ENCODE measurements around the gene JMJD4.
"Not testable (repeated sequence)": the region's sequence is repeated elsewhere in the genome, so short reads cannot be mapped to it uniquely, and the experiment has no call there.

JMJD4 gene

DNA sequence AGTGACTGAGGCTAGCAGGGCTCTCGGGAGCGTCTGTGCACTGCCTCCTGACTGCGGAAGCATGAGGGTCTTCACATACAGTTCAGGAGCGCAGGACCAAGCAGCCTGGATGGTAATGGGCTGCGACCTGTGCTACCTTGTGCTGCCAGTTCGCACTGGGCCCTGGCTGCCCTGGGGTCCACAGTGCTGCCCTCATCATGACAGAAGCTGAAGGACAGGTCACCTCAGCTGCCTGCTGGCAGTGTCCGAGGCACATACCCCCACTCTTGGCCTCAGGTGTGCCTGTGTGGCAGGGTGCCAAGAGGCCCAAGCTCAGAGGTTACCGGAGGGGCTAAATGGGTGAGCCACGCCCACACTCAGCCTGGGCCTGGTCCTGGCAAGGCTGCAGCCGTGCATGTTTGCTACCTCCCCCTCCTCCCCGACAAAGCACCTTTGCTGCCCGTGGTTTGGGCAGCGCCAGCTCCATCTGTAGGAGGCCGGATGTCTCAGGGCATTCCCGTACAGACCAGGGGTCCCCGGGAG is 4.4 kb downstream of the JMJD4 start:
- DNase-seq = no peak

DNA sequence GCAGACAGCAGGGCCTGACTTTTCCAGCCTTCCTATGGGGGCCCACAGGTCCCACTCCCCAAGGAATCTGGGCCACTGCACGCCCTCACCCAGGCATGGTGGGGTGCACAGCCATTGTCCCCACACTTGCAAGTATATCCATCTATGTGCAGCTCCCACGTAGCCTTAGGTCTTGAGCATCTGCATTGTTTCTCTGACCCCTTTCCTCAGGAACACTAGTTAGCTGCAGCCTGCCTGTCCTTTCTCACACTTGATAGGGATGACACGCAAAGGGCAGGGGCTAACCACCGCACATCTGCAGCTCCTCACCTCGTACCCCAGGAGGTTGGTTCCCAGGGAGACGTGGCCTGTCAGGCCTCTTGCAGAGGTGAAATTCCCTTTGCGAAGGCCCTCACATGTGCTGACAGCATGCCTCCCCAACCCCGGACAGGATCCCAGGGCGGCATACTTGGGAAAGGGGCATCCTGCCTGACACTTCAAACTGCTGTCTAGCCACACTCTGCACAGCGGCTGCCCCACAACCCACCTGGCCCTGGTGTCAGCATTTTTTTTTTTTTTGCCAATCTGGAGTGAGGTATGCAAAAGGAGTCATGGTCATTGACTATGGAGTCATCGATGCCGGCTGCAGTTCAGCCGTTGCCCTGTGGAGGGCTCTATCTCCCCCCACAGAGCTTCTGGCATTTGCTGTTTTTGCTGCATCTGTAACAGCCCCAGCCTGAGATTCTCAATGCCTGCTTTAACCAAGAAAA is 5.0 kb downstream of the JMJD4 start:
- DNase-seq = no peak

DNA sequence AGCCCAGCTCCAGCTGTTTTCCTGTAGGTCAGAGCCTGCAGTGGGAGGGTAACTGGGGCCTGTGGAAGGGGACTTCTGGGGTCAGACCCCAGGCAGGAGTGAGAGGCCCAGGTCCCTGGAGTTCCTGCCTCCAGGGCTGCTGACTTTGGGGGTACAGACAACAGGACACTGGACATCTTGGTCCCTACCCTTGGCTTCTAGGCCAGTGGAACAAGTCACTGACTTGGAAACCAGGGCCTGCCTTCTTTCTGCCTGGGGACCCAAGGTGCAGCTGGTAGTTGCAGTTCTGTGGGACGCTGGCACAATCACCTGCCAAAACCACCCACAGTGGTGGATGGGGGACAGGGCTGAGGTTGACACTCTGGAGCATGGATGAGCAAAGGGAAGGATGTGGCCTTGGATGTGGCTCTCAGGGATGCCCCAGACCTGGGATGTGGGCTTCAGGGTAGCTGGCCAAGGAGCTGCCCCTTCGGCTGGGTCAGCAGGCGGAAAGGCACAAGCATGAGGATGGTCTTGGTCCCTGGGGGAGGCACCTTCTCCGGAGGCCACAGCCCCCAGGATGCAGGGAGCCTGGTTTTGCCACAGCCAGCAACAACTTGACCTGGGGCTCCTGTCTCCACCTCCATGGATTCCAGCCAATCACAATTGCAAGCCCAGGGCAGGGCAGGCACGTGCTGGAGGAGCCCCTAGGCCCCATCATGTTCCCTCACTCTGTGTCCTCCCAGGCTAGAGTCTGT is 5.8 kb downstream of the JMJD4 start:
- DNase-seq = no peak

DNA sequence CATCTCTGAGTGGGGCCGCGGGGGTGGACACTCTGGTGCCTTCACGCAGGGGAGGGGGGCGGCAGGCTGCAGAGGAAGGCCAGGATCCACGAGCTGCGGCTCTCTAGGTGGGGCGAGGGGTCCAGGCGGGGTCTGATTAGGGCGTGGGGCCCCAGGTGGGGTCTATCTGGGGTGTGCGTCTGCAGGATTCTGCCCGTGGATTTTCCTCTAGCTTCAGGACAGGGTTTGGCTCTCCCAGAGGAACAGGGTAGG is 6.3 kb downstream of the JMJD4 start:
- no peak for DNase-seq

DNA sequence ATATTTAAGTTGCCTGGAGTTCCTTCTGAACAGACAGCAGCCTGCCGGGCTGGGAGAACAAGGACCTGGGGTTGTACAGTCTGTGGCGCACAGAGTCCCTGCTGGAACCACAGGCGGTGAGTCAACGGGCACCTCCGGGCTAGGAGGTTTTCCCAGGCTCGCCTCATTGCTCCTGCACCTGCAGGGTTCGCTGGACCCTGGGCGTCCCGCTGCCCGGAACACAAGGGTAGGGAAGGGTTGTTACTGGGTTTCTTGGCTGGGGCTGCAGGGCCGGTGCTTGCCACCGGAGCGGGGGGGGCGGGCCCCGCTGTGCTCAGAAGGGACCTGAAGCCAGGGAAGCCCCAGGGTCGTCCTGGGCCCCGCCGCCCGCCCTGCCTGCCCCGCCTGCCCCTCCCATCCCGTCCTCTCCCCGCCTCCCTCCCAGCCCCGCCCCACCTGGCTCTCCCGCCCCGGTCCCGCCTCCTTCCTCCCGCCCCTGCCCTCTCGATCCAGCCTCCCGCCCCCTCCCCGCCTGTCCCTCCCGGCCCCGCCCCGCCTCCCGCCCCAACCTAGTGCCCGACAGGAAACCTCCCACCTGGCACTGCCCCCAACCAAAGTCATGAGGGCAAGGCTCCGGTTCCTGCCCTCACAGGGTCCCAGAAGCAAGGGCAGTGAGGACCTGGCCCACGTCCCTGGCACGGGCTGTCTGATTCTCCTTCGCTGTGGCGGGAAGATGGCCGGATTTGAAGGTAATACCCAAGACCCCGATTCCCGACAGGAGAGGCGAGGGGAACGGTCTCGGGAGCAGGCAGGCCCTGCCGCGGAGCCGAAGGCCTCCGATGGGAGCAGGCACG is 6.8 kb downstream of the JMJD4 start:
- peak; percentile 54 for DNase-seq

DNA sequence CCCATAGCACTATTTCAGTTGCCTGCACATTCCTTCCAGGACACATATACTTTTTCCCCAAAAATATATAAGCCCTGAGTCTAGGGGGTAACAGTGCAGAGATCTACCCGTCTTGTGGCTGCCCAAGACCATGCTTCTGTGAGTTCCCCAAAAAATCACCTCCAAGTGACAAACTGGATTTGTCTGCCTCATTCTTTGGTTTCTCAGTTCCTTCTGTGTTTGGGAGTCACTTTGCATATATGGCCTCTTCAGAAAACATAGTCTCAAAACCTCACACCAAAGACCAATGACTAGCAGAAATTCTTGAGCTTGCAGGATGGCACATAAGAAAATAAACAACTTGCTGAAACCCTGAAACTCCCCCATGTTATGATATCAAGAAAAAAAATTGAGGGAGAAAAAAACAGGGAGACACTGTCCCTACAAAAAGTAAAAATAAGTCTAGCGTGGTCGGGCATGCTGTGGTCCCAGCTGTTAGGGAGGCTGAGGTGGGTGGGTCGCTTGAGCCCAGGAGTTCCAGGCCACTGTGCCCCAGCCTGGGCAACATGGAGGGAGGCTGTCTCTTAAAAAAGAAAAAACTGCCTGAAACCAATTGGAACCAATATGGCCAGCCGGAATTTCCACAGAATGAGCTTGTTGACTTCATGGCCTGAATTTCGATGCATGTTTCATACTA is 8.0 kb downstream of the JMJD4 start:
- no peak for DNase-seq

DNA sequence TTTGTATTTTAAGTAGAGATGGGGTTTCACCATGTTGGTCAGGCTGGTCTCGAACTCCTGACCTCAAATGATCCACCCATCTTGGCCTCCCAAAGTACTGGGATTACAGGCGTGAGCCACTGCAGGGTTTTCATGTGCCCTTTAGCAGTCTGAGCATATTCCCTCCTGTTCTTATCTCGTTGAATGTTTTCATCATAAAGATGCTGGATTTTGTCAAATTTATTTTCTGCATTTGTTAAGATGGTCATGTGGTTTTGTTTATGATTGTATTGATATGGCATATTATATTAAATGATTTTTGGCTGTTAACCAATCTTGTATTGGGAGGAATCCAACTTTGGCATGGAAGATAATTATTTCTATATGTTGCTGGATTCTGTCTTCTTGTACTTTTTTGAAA is 8.8 kb downstream of the JMJD4 start:
- no peak for DNase-seq

DNA sequence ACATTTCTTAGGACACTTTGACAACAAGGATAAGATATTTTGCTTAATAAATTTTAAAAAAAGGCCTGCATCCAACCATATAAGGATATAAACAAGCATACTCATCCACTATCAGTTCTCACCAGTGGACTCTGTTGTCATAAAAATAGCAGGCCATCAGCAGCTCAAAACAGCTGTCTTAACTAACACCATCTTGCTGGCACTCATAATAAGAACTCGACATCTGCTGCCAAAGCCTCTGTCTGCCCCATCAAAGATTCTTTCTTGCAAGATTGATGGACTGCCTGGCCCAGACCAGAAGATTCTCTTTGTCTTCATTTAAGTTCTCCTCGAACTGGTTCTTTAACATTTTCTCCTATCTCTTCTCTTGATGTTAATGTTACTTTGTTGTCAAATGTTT is 10.1 kb downstream of the JMJD4 start:
- no peak for DNase-seq

DNA sequence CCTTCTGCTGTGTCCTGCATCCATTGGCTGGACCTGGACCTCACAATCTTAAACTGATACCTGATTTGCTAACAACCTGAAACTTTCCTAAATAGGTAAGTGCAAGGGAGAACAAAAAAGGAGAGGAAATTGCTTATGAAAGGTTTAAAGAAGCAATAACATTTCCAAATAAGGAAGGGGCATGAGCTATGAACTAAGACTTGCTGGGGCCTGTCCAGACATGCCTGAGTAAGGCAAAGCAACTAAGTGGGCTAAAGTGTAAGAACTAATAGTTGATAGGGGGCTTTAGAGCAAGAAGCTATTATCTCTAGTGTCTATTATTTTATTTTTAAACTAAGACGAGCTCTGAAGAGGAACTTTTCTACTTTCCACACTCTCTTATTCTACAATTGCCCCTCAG is 11.6 kb downstream of the JMJD4 start:
- DNase-seq = no peak

DNA sequence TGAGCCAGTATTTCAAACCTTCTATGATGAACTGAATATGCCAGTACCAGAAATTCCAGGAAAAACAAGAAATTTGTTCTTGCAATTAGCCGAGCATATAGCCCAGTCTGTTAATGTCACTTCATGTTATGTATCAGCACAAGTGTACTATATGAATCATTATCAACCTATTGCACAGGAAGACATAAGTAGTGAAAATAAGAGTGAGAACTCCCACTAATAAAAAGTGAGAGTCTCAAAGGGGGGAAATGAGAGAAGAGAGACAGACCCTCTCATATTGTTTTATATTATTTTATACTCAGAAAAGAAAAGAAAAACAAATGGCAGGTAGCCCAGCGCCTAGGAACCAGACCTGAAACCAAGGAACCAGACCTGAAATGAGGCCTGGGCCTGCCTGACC is 16.2 kb downstream of the JMJD4 start:
- DNase-seq = no peak

DNA sequence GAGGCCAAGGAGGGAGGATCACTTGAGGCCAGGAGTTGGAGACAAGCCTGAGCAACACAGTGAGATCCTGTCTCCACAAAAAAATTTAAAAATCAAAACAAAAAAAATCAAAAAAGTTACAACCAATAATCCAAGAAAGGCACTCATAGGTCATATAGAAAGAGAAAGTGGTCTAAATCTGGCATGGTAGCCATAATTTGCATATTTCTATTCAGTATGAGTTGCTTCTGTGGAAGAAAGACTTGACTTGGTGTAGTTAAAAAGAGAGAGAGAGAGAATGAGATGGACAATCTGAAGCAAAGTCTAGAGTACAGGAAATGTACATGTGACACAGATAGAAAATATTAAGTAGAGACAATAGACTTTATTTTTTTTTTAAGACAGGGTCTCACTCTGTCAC is 22.5 kb downstream of the JMJD4 start:
- no peak for DNase-seq

DNA sequence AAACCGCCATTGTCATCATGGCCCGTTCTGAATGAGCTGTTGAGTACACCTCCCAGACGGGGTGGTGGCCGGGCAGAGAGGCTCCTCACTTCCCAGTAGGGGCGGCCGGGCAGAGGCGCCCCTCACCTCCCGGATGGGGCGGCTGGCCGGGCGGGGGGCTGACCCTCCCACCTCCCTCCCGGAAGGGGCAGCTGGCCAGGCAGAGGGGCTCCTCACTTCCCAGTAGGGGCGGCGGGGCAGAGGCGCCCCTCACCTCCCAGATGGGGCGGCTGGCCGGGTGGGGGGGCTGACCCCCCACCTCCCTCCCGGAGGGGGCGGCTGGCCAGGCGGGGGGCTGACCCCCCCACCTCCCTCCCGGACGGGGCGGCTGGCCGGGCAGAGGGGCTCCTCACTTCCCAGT is 24.6 kb downstream of the JMJD4 start:
- not testable (repeated sequence) for DNase-seq

DNA sequence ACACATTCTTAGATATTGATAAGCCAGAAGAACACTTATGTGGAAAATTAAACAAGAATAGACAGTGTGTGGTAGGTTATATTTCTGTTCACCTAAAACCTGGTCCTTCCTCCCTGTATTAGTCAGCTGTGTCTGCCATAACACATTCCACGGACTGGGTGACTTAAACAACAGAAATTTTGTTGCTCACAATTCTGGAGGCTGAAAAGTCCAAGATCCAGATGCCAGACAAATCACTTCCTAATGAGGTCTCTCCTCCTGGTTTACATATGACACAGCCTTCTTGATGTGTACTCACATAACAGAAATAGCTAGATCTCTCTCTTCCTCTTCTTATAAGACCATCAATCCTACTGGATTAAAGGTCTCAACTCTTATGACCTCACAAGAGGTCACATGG is 25.7 kb downstream of the JMJD4 start:
- DNase-seq = no peak

DNA sequence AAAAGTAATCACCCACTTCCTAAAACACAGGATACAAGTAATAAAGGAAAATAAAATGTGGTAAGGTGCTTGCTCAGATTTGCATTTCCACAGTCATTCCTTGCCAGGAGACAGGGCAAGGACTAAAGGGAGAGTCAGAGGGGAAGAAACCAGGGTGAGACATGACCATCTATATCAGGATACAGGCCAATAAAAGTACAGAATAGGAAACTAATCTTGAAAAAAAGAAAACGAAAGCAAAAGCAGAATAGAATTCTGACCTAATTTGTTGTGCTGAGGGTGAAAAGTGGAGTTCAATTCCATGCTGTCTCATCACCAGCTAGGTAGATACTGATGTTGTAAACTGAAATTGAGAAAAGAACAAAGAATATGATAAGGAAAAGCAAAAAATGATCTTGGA is 27.3 kb downstream of the JMJD4 start:
- no peak for DNase-seq

DNA sequence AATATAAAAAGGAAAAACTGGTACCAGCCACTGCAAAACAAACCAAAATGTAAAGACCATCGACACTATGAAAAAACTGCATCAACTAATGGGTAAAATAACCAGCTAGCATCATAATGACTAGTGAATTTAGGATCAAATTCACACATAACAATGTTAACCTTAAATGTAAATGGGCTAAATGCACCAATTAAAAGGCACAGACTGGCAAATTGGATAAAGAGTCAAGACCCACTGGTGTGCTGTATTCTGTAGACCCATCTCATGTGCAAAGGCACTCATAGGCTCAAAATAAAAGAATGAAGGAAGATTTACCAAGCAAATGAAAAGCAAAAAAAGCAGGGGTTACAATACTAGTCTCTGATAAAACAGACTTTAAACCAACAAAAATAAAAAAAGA is 33.5 kb downstream of the JMJD4 start:
- not testable (repeated sequence) for DNase-seq

DNA sequence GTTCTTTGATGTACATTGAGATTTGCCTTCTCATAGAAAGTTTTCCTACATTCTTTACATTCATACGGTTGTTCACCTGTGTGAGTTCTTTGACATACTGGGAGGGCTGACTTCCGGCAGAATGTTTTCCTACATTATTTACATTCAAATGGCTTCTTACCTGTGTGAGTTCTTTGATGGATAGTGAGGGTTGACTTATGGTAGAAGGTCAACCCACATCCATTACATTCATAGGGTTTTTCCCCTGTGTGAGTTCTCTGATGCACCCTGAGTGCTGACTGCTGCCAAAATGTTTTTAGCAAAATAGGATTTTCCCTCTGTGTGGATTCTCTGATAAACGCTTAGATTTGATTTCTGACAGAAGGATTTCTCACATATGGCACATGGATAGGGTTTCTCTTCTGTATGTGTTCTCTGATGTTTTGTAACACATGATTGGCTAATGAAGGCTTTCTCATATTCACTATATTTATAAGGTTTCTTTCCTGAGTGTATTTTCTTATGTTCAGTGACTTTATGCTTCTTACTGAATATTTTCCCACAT is 37.7 kb downstream of the JMJD4 start:
- DNase-seq = no peak

DNA sequence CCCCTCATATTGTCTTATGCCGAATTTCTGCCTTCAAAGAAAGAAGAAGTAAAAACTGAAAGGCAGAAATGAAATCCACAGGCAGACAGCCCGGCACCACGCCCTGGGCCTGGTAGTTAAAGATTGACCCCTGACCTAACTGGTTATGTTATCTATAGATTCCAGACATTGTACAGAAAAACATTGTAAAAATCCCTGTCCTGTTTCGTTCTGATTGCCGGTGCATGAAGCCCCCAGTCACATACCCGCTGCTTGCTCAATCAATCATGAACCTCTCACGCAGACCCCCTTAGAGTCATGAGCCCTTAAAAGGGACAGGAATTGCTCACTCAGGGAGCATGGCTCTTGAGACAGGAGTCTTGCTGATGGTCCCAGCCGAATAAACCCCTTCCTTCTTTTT is 49.3 kb downstream of the JMJD4 start:
- no peak for DNase-seq

Measured in activated T-cell treated with anti-CD3 and anti-CD28 coated beads for 4 hours (primary cell).